ENCODE measurements around the gene NDE1. TPM values are rescaled to one million over a fixed set of nuclear protein-coding genes. Genes with fewer than 3 reads are reported as not detected.

NDE1 gene
- total RNA-seq, 2 donors from 2014 or later: 26.5 to 37.0 TPM

DNA sequence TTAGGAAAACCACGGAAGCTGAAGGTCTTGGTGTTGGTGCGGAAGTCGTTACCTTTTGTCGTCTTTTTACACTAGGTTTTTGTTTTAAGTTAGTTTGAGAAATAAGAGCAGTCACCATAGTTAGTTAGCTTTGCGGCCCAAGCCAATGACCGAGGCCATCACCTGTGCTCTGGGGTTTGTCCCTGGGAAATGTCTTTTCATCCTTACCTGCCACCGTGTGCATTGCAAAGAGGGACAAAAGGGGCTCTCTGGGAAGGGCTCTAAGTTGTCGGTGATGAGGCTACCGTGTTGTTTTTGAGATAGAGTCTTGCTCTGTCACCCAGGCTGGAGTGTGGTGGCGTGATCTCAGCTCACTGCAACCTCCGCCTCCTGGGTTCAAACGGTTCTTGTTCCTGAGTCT is 49.8 kb downstream of the NDE1 start:
- no peak overlapping the region for H3K27ac ChIP-seq
- H3K36me3 ChIP-seq: peaks cover 59% of the 10 kb centered on the region
- H3K4me3 ChIP-seq: no peak overlapping the region
- no peaks in the 10 kb centered on the region for H3K9me3 ChIP-seq
- no peak for ATAC-seq (ENCODE audit: insufficient number of reproducible peaks, low FRiP score, low read depth)
- no peaks in the 10 kb centered on the region for H3K27me3 ChIP-seq (replicated peaks; ENCODE audit: insufficient read depth)
- no peak for DNase-seq (ENCODE audit: low spot score)
- no peaks in the 10 kb centered on the region for H3K4me1 ChIP-seq (ENCODE audit: control insufficient read depth in 1 of 2, low read depth in 2 of 2)
- TF ChIP-seq, protein P1, sequence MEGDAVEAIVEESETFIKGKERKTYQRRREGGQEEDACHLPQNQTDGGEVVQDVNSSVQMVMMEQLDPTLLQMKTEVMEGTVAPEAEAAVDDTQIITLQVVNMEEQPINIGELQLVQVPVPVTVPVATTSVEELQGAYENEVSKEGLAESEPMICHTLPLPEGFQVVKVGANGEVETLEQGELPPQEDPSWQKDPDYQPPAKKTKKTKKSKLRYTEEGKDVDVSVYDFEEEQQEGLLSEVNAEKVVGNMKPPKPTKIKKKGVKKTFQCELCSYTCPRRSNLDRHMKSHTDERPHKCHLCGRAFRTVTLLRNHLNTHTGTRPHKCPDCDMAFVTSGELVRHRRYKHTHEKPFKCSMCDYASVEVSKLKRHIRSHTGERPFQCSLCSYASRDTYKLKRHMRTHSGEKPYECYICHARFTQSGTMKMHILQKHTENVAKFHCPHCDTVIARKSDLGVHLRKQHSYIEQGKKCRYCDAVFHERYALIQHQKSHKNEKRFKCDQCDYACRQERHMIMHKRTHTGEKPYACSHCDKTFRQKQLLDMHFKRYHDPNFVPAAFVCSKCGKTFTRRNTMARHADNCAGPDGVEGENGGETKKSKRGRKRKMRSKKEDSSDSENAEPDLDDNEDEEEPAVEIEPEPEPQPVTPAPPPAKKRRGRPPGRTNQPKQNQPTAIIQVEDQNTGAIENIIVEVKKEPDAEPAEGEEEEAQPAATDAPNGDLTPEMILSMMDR (IDR thresholded peaks at IDR 0.05): no peak

GRCh38 chr16:15701367-15701766 is 51.3 kb downstream of the NDE1 start:
- Histone ChIP-seq H3K4me3 (no peak overlapping the region), H3K27me3 (replicated peaks; ENCODE audit: insufficient read depth) (no peaks in the 10 kb centered on the region), H3K4me1 (ENCODE audit: control insufficient read depth in 1 of 2, low read depth in 2 of 2) (no peaks in the 10 kb centered on the region), H3K9me3 (no peaks in the 10 kb centered on the region), H3K27ac (peak overlapping the region in 1 of 2 donors; percentile 45), H3K36me3 (peaks cover 65% of the 10 kb centered on the region)
- TF ChIP-seq, protein P1 (IDR thresholded peaks at IDR 0.05): no peak
- no peak for DNase-seq (ENCODE audit: low spot score)
- ATAC-seq (ENCODE audit: insufficient number of reproducible peaks, low FRiP score, low read depth): no peak

GRCh38 chr16:15701975-15702970 is 52.2 kb downstream of the NDE1 start:
- peaks cover 63% of the 10 kb centered on the region for H3K36me3 ChIP-seq
- H3K9me3 ChIP-seq: no peaks in the 10 kb centered on the region
- TF ChIP-seq, protein P1 (IDR thresholded peaks at IDR 0.05): no peak
- ATAC-seq (ENCODE audit: insufficient number of reproducible peaks, low FRiP score, low read depth): no peak
- H3K27ac ChIP-seq: peak overlapping the region; percentile 42 to 45
- no peak overlapping the region for H3K4me3 ChIP-seq
- no peak for DNase-seq (ENCODE audit: low spot score)
- H3K4me1 ChIP-seq (ENCODE audit: control insufficient read depth in 1 of 2, low read depth in 2 of 2): peaks cover 0 to 5% of the 10 kb centered on the region in 2 donors
- no peaks in the 10 kb centered on the region for H3K27me3 ChIP-seq (replicated peaks; ENCODE audit: insufficient read depth)

- Histone ChIP-seq H3K27ac (peak overlapping the region; percentile 42 to 45), H3K4me3 (no peak overlapping the region), H3K27me3 (replicated peaks; ENCODE audit: insufficient read depth) (no peaks in the 10 kb centered on the region), H3K4me1 (ENCODE audit: control insufficient read depth in 1 of 2, low read depth in 2 of 2) (peaks cover 0 to 8% of the 10 kb centered on the region in 2 donors), H3K36me3 (peaks cover 68% of the 10 kb centered on the region), H3K9me3 (no peaks in the 10 kb centered on the region)
- TF ChIP-seq, protein P1 (IDR thresholded peaks at IDR 0.05): no peak
- ATAC-seq (ENCODE audit: insufficient number of reproducible peaks, low FRiP score, low read depth) (no peak), DNase-seq (ENCODE audit: low spot score) (no peak)
Observed at GRCh38 chr16:15703029-15703736, 53.1 kb downstream of the NDE1 start.

- H3K4me1 ChIP-seq (ENCODE audit: control insufficient read depth in 1 of 2, low read depth in 2 of 2): peaks cover 0 to 13% of the 10 kb centered on the region in 2 donors
- ATAC-seq (ENCODE audit: insufficient number of reproducible peaks, low FRiP score, low read depth) (no peak), DNase-seq (ENCODE audit: low spot score) (peak; percentile 19)
- peaks cover 72% of the 10 kb centered on the region for H3K36me3 ChIP-seq
- TF ChIP-seq, protein P1 (IDR thresholded peaks at IDR 0.05): peak; percentile 71
- no peak overlapping the region for H3K4me3 ChIP-seq
- H3K27me3 ChIP-seq (replicated peaks; ENCODE audit: insufficient read depth): no peaks in the 10 kb centered on the region
- H3K9me3 ChIP-seq: no peaks in the 10 kb centered on the region
- peak overlapping the region in 1 of 2 donors; percentile 4 for H3K27ac ChIP-seq
Observed at GRCh38 chr16:15704545-15704987, 54.5 kb downstream of the NDE1 start.
